PC-3 (cell line): ENCODE results near the gene IL17REL. TPM values are rescaled to one million over a fixed set of nuclear protein-coding genes. Genes with fewer than 3 reads are reported as not detected.
"Not testable (repeated sequence)": the region's sequence is repeated elsewhere in the genome, so short reads cannot be mapped to it uniquely, and the experiment has no call there.

Experiments
- ATAC-seq: fragments of 200-7000 bp; cut with Tn5 transposase; 2 replicates; pipeline ENCODE4 v1.9.1; 2020; ENCODE audit warnings: mild to moderate bottlenecking, moderate library complexity
- BruUV-seq: library from RNA; stranded (reverse); fragments of 400-500 nt; replicated peaks from 2 replicates; lab custom pipeline; 2021; lab: Mats Ljungman, UMichigan
- CTCF ChIA-PET: fragments of 300-600 bp; sonication (Branson Sonifier 250); formaldehyde crosslinking; loops from one replicate; lab custom pipeline; 2022; ENCODE audit warnings: antibody characterized with exemption; lab: Charles Lee
- POLR2A ChIA-PET: fragments of 300-600 bp; sonication (Branson Sonifier 250); formaldehyde crosslinking; loops from one replicate; lab custom pipeline; 2022; ENCODE audit warnings: antibody characterized with exemption; ENCODE audit not compliant: unreplicated experiment; lab: Charles Lee
- DNase-seq: peaks from one replicate; pipeline ENCODE4 v3.0.0-alpha.2; 2015
- H2AFZ ChIP-seq: fragments of 300-600 bp; sonication (generic); 2 replicates; pipeline ENCODE4 v1.6.0; 2016; ENCODE audit warnings: antibody characterized with exemption, low read length
- H3F3A ChIP-seq: fragments of 300-600 bp; sonication (generic); one replicate; pipeline ENCODE4 v1.6.0; 2017; ENCODE audit warnings: antibody characterized with exemption, low read length, control low read depth, mild to moderate bottlenecking; ENCODE audit not compliant: unreplicated experiment
- H3K27ac ChIP-seq: fragments of 300-600 bp; sonication (generic); 2 replicates; pipeline ENCODE4 v1.5.1; 2016; ENCODE audit warnings: mild to moderate bottlenecking, low read length
- H3K27me3 ChIP-seq: fragments of 300-600 bp; sonication (generic); 2 replicates; pipeline ENCODE4 v1.6.1; 2016; ENCODE audit warnings: low read length, mixed read lengths
- H3K36me3 ChIP-seq: fragments of 300-600 bp; sonication (generic); 2 replicates; pipeline ENCODE4 v1.6.1; 2016; ENCODE audit warnings: low read depth, mixed run types, low read length, mixed read lengths
- H3K4me1 ChIP-seq: fragments of 300-600 bp; sonication (generic); 2 replicates; pipeline ENCODE4 v1.5.1; 2016; ENCODE audit warnings: low read length; ENCODE audit not compliant: insufficient read depth
- H3K4me2 ChIP-seq: fragments of 300-600 bp; sonication (generic); 2 replicates; pipeline ENCODE4 v1.6.0; 2016; ENCODE audit warnings: low read length
- H3K4me3 ChIP-seq: fragments of 300-600 bp; sonication (generic); 2 replicates; pipeline ENCODE4 v1.5.1; 2016; ENCODE audit warnings: mild to moderate bottlenecking, low read length, mixed read lengths
- H3K79me2 ChIP-seq: fragments of 300-600 bp; sonication (generic); 2 replicates; pipeline ENCODE4 v1.6.1; 2017; ENCODE audit warnings: low read length, mixed read lengths
- H3K9ac ChIP-seq: fragments of 300-600 bp; sonication (generic); 2 replicates; pipeline ENCODE4 v1.6.0; 2016; ENCODE audit warnings: mild to moderate bottlenecking, low read length
- H3K9me2 ChIP-seq: fragments of 300-600 bp; sonication (generic); replicated peaks from 2 replicates; pipeline ENCODE4 v1.6.1; 2016; ENCODE audit warnings: mixed run types, low read length, mixed read lengths
- H3K9me3 ChIP-seq: fragments of 300-600 bp; sonication (generic); 2 replicates; pipeline ENCODE4 v1.6.1; 2016; ENCODE audit warnings: low read length, mixed read lengths
- H4K20me1 ChIP-seq: fragments of 300-600 bp; sonication (generic); 2 replicates; pipeline ENCODE4 v1.6.1; 2016; ENCODE audit warnings: low read length, mixed read lengths
- EZH2 ChIP-seq: fragments of 300-600 bp; sonication (generic); IDR thresholded peaks from one replicate; pipeline ENCODE4 v1.6.1; 2017; ENCODE audit warnings: antibody characterized with exemption, mild to moderate bottlenecking, low read length; ENCODE audit not compliant: unreplicated experiment
- EZH2phosphoT487 ChIP-seq: fragments of 300-600 bp; sonication (generic); IDR thresholded peaks from 2 replicates; pipeline ENCODE4 v1.6.1; 2018; ENCODE audit warnings: mild to moderate bottlenecking, antibody characterized with exemption, low read length, borderline replicate concordance
- intact Hi-C: fragments of 100-400 bp; cut with micrococcal nuclease; formaldehyde crosslinking; loops from 2 replicates; pipeline ENCODE4 v1.9.0; 2023
- microRNA-seq: library from miRNA; unstranded; fragments of <30 nt; microRNA quantifications from one replicate; pipeline ENCODE4 v1.1.0, GENCODE V29; 2020; ENCODE audit not compliant: unreplicated experiment
- total RNA-seq: library from RNA; depleted of rRNA; stranded (reverse); fragments of >200 nt; gene quantifications from 2 replicates; pipeline ENCODE4 v1.2.3, GENCODE V29; 2014; rRNA removed
- TF ChIP-seq, protein P1 (sequence below): fragments of 300-600 bp; sonication (generic); conservative IDR thresholded peaks from 2 replicates; pipeline ENCODE4 v1.5.1; 2017; ENCODE audit warnings: antibody characterized with exemption, low read depth, mild to moderate bottlenecking, low read length

Gene IL17REL
- total RNA-seq, 1 experiment from 2014 or later = 0.04 TPM

- ChIA-PET CTCF (no interaction called here), POLR2A (no interaction called here)
- Histone ChIP-seq H2AFZ (no peak overlapping the region), H3K4me1 (peaks cover 37% of the 10 kb centered on the region), H3K9ac (no peak overlapping the region), H3K36me3 (no peaks in the 10 kb centered on the region), H3K79me2 (no peaks in the 10 kb centered on the region), H3K27me3 (no peaks in the 10 kb centered on the region), H3K9me3 (no peaks in the 10 kb centered on the region), H3K4me2 (no peak overlapping the region), H3K27ac (no peak overlapping the region), H3K4me3 (no peak overlapping the region), H4K20me1 (no peaks in the 10 kb centered on the region), H3F3A (no peaks in the 10 kb centered on the region), H3K9me2 (no peaks in the 10 kb centered on the region)
- ATAC-seq (no peak), DNase-seq (no peak)
- BruUV-seq = no TSS peak
- TF ChIP-seq EZH2 (no peak), EZH2phosphoT487 (no peak)
- TF ChIP-seq, protein P1, sequence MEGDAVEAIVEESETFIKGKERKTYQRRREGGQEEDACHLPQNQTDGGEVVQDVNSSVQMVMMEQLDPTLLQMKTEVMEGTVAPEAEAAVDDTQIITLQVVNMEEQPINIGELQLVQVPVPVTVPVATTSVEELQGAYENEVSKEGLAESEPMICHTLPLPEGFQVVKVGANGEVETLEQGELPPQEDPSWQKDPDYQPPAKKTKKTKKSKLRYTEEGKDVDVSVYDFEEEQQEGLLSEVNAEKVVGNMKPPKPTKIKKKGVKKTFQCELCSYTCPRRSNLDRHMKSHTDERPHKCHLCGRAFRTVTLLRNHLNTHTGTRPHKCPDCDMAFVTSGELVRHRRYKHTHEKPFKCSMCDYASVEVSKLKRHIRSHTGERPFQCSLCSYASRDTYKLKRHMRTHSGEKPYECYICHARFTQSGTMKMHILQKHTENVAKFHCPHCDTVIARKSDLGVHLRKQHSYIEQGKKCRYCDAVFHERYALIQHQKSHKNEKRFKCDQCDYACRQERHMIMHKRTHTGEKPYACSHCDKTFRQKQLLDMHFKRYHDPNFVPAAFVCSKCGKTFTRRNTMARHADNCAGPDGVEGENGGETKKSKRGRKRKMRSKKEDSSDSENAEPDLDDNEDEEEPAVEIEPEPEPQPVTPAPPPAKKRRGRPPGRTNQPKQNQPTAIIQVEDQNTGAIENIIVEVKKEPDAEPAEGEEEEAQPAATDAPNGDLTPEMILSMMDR = no peak
- intact Hi-C loops = no loop called here
These were observed 65.3 kb downstream of the IL17REL start for GRCh38 chr22:49947296-49947622.

DNA sequence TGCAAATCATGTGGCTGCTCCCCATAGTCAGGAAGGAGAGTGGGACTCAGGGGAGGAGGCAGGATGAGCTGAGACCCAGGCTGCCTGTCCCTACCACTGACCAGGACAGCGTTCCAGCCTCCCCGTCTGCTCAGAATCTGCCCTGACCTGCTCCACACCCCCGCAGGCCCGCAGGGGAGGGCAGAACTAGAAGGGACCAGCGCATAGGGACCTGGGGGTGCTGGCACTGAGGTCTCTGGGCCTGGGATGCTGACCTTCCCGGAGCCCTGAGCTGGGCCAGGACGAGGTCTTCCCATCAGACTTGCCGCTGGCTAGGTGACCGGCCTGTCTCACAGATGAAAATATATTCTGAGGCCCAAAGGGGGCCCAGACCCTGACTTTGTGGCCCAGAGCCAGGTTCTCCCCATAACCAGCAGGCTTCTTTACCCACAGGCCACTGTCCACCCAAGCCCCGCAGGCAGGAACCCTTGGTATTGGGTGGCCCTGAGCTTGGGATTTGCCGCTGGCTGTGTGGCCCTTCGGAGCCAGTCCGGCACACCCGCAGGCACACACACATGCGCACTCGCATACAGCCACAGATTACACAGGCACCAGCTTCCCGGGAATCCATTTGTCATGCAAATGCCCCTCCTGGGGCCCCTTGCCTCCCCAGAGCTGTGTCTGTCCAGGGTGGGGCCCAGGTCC is 65.8 kb downstream of the IL17REL start:
- POLR2A ChIA-PET = no interaction called here
- TF ChIP-seq EZH2phosphoT487 (no peak), EZH2 (no peak)
- TF ChIP-seq, protein P1 = no peak
- ATAC-seq (no peak), DNase-seq (no peak)
- Histone ChIP-seq H3K9ac (no peak overlapping the region), H3K4me2 (no peak overlapping the region), H3F3A (no peaks in the 10 kb centered on the region), H4K20me1 (no peaks in the 10 kb centered on the region), H3K36me3 (no peaks in the 10 kb centered on the region), H3K4me3 (no peak overlapping the region), H3K79me2 (no peaks in the 10 kb centered on the region), H3K4me1 (peaks cover 32% of the 10 kb centered on the region), H3K27me3 (no peaks in the 10 kb centered on the region), H3K9me2 (no peaks in the 10 kb centered on the region), H2AFZ (no peak overlapping the region), H3K27ac (no peak overlapping the region), H3K9me3 (no peaks in the 10 kb centered on the region)
- CTCF ChIA-PET = no interaction called here
- intact Hi-C loops = no loop called here
- no TSS peak for BruUV-seq

GRCh38 chr22:49945042-49945794 is 67.3 kb downstream of the IL17REL start:
- BruUV-seq, ATAC-seq, H3K4me2 ChIP-seq, H3K27me3 ChIP-seq, H3K79me2 ChIP-seq, POLR2A ChIA-PET, H3K4me3 ChIP-seq, H3F3A ChIP-seq, H3K9me3 ChIP-seq, H3K9ac ChIP-seq, H3K27ac ChIP-seq, H3K9me2 ChIP-seq, intact Hi-C loops, H4K20me1 ChIP-seq, CTCF ChIA-PET, H3K36me3 ChIP-seq, H2AFZ ChIP-seq: not testable (repeated sequence)
- peaks cover 20% of the 10 kb centered on the region for H3K4me1 ChIP-seq
- DNase-seq = peak; percentile 24

Small RNA genes within 50 kb of the gene (microRNA-seq; reads per million reads assigned to microRNA genes)
- gene MIR6821 = not detected

Other genes starting within 250 kb of the IL17REL start
- 19.1 and 23.0 TPM in 2 replicates for gene BRD1, start 184.9 kb downstream of the IL17REL start, total RNA-seq
- gene ZBED4, start 158.9 kb downstream of the IL17REL start, total RNA-seq = 11.5 and 14.3 TPM in 2 replicates
- gene ALG12, start 94.3 kb downstream of the IL17REL start, total RNA-seq = 10.7 and 12.1 TPM in 2 replicates
- gene CRELD2, start 94.1 kb downstream of the IL17REL start, total RNA-seq = 71.3 and 85.6 TPM in 2 replicates
- gene PIM3, start 52.0 kb downstream of the IL17REL start, total RNA-seq = 61.7 and 72.8 TPM in 2 replicates
- not detected in 2 replicates for gene TTLL8, start 45.5 kb upstream of the IL17REL start, total RNA-seq
- gene MLC1, start 72.7 kb upstream of the IL17REL start, total RNA-seq = 0.62 TPM in 1 of 2 replicates, not detected in the other
- 0.26 and 1.6 TPM in 2 replicates for gene MOV10L1, start 77.2 kb upstream of the IL17REL start, total RNA-seq
- gene PANX2, start 158.0 kb upstream of the IL17REL start, total RNA-seq = 9.4 and 11.9 TPM in 2 replicates
- 53.4 and 59.8 TPM in 2 replicates for gene TRABD, start 173.1 kb upstream of the IL17REL start, total RNA-seq
- 32.8 and 37.4 TPM in 2 replicates for gene SELENOO, start 188.2 kb upstream of the IL17REL start, total RNA-seq
- 32.1 and 39.5 TPM in 2 replicates for gene TUBGCP6, start 232.3 kb upstream of the IL17REL start, total RNA-seq
- gene HDAC10, start 238.5 kb upstream of the IL17REL start, total RNA-seq = 25.8 and 34.5 TPM in 2 replicates
- gene MAPK12, start 248.9 kb upstream of the IL17REL start, total RNA-seq = 22.4 and 22.5 TPM in 2 replicates